Fibroblast of skin of scalp (primary cell): ENCODE results near the gene NPVF. TPM values are rescaled to one million over a fixed set of nuclear protein-coding genes. Genes with fewer than 3 reads are reported as not detected.
A peak's percentile ranks its signal among the peaks of the same experiment; 100 is the strongest.

Experiments used
- DNase-seq: peaks from one replicate; pipeline ENCODE4 v3.0.0-alpha.2; 2013
- polyA plus RNA-seq, 2 experiments: library from polyadenylated mRNA; unstranded; fragments of 120-200 nt; gene quantifications; one replicate each; pipeline ENCODE4 v1.2.1, GENCODE V29; 2013; ENCODE audit not compliant: insufficient read length in 2 of 2

NPVF gene, protein sequence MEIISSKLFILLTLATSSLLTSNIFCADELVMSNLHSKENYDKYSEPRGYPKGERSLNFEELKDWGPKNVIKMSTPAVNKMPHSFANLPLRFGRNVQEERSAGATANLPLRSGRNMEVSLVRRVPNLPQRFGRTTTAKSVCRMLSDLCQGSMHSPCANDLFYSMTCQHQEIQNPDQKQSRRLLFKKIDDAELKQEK
- polyA plus RNA-seq (2013, experiment 1 of 2; ENCODE audit: insufficient read length), result not detected
- polyA plus RNA-seq (2013, experiment 2 of 2; ENCODE audit: insufficient read length), result not detected

DNA sequence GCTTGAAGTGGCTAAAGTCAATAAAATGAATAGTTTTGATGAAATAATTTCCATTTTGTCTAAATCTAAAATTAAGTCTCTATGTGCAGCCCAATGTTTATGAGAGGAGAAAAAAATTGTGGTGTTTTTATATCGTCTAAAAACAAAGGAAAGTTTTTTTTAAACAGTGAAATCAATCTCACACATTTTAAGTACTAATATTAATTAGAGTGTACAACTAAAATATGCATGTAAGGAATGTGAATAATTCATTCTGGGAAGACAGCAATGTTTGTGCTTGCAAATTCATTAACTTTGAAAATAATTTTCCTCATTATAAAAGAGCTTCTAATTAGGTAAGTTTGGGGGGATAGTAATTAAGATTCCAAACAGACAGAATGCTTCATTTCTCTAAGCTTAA lies at the start of gene NPVF:
Gene NPVF (minus strand): TSS at position 101 of the 400 bp plus-strand sequence. CDS start 47 bp downstream, at position 54.
- DNase-seq, result no peak

- DNase-seq, result no peak
Measured at GRCh38 chr7:25272265-25272664, 44.0 kb upstream of the NPVF start.

GRCh38 chr7:25263337-25263736 lies 35.1 kb upstream of the NPVF start:
- no peak for DNase-seq

DNA sequence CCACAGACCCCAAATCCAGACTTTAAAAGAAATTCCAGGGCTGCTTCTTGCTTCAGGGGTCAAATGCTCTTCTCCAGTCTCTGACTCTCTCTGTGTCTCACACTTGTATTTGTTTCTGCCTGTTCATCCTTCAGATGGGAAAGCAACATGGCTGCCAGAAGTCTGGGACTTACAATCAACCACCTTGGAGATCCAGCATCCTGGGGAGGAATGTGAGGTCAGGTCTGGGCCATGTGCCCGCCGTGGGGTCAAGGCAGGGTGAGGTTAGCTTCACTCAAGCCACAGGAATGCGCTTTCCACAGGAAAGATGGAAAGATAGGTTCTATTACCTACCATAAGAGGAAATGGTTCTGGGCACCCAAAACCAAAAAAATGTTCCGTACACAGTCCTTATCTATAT lies 34.3 kb upstream of the NPVF start:
- peak; percentile 43 for DNase-seq

DNA sequence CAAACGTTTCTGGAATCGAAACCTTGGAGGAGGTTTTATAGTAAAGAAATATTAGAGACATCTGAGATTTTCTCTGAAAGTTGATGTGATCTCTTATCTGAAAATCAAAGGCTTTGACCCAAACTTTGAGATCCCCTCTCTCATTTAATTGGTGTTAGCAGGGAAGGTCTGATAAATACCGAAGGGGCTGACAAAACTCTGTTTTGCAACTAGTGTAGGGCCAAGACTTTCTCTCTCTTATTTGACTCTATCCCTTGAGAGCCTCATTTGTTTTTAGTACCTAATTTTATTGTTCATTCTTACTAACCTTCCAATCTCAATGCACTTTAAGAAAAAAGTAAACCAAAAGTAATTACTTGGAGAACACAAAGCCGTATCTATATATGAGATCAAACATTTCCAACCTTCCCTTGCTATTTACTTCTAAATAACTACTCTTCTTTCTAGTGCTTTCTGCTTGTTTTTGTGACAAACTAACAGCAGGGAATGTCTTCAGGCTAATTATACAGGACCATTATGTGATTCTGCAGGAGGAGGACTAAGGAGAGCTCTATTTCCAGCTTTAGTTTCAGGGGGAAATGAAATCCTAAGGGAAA lies 33.4 kb upstream of the NPVF start:
- DNase-seq, result no peak

GRCh38 chr7:25260862-25261494 lies 32.7 kb upstream of the NPVF start:
- peak; percentile 58 for DNase-seq

GRCh38 chr7:25259487-25260243 lies 31.4 kb upstream of the NPVF start:
- DNase-seq, result peak; percentile 81

DNA sequence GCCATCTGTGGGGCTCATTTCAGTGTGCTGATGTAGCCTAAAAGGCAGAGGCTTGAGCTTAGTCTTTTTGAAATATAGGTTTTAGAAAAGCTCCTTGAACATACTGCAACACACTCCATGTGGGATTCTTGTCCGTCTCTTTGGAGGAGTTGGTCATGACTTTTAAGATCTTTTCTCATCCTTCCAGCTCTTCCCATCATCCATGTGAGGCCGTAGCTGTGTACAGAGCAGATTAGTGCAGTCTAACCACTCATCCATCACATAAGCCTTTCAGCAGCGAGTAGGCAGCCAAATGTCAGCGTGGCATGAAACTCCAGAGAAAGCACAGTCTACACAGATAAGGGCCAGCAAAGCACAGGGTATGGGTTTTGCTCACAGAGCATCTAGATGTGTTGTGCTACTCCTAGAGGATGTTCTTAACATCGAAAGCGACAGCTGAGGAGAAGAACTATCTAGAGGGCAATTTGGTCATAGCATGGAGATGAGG lies 28.1 kb upstream of the NPVF start:
- DNase-seq, result no peak

DNA sequence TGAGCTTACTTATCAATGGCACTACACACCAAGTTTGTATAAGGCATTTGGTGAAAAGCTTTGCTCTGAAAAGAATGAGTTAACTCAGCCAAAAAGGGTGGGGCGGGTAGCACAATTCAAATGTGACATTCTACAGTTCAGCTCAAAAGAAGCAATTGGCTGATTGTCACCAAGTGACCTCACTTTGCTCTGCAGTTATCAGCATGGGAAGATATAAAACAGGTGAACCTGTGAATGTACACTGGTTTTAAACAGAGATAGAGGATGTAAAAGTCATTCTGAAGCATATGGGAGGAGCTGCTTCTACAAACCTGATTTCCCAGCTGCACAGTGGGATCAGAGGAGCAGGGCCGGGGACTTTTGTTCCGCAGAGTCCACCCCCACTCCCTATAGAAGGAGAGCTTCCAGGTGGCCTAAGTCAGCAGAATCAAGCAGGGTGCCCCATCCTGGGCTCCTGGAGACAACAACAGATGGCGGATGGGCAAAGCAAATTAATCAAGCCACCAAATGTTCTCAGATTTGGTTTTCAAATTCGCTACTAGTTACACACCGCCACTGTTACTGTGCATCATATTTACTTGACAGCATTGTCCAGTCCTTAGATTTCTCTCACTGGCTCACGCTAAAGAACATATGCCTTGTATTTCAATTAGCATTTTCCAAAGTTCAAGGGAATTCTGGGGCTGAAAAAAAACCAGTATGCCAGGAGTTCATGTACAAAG lies 27.5 kb upstream of the NPVF start:
- DNase-seq, result no peak

DNA sequence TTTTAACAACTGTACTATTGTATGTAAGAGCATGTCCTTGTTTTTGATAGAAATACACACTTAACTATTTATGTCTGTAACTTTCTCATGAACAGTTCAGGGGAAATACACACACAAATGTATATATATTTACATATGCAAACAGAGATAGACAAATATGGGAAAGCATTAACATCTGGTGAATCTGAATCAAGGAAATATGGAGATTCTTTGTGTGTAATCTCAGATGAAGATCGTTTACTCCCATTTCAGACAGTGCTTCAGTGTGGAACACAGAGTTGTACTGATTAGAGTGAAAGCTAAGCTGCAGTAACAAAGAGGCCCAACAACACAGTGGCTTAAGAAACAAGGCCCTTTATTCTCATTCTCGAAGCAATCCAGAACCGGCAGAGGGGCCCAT lies 26.3 kb upstream of the NPVF start:
- no peak for DNase-seq

DNA sequence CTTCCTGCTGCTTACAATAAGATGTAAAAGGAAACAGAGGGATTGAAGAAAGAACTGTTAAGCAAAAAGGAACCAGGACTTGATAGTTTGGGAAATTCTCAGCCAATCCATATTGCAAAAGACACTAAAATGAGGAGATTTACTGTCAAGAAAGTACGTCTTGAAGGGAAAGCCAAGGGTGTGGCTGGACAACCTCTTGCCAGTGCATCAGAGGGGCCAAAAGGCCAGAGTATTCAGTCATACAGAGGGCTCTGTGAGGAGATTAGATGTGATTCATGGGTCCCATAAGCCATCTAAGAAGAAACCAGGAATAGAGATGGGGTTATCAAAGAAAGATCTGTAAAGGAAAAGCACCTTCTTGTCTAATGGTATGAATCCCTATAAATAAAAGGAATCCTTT lies 25.4 kb upstream of the NPVF start:
- DNase-seq, result no peak

DNA sequence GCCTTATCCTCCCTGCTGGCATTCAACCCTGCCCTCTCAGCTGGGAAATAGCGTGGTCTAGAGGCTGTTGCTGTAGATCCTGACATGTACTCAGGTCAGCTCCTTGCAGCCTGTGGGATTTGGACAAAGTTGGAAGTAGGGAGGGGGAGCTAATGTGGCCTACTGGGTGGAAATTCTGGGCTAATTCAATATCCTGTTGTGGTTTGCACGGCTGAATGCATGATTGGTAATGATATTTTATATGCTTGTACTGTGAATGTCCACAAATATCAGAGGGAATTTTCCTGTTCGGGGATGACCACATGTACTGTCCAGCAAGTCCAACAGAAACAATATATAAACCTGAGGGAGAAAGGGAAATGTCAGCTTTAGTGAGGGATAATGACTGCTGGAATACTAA lies 22.1 kb upstream of the NPVF start:
- DNase-seq, result no peak

DNA sequence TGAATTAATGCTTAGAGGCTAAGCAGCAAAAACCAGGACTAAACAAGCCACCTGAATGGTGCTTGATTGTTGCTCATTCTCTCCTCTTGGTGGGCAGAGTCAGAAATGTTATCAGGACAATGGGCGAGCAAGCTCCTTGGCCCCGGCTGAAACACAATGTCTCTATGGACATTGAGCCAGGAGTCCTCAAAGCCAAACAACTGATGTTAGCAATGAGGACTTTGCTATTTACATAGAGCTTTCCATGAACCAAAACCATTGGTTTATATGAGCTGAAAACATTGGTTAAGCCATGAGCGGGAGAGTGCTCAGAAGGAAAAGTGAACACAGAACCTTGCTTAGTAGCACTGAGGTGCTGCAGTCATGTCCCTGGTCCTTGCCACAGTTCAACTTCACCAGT lies 21.5 kb upstream of the NPVF start:
- no peak for DNase-seq

- no peak for DNase-seq
Measured at GRCh38 chr7:25246306-25246705, 18.0 kb upstream of the NPVF start.

- DNase-seq, result peak; percentile 52
Measured at GRCh38 chr7:25244254-25245033, 16.2 kb upstream of the NPVF start.

DNA sequence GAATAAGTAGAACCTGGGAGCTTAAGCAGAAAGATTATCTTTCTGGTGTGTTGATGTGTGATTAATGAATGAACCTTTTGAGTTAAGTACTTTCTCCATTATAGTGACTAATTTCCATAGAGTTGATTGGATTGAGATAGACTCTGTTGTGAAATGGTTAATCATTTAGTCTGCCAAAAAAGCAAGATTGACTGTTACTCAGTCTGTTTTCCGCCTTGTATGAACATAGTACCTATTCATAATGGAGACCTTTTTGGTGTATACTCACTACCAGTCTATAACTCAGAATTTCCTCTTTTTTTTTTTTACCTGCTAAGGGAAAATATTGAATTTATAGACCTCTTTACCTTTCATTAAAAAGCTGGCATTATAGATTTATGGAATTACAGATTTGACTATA lies 14.4 kb upstream of the NPVF start:
- no peak for DNase-seq

DNA sequence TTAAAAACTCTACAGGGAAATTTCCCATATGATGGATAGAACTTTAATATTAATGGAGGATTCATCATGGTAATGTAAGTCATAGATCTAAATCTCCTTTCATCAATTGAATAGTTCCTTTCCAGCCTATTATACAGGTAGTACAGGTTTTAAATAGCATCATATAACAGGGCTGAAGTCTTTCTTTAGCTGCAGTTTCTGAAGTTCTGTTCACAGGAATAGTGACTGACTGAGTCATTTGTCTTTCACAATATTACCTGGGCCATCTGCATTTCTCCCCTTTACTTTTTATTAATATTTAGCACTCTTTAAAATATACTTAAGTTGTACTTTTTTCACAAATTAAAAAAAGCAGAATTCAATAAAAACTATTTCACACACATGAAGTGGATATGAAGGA lies 12.6 kb upstream of the NPVF start:
- no peak for DNase-seq

DNA sequence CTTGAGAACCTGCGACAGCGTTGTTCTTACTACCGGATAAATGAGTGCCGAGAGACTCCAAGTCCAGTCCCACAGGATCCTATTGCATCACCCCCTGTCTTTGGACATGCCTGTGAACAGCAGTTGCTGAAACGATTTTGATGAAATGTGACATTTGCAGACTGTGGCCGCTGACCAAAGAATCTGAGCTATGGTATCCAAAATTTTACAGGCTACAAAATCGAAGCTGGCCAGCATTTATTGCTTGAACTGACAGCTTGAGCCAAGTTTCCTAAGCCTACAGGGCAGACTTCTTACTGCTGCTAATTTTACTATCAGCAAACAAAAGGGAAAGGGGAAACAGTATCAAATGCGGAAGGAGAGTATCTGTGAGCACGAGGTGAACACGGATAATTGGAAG lies 12.1 kb upstream of the NPVF start:
- no peak for DNase-seq

- DNase-seq, result no peak
Measured at GRCh38 chr7:25239888-25240287, 11.6 kb upstream of the NPVF start.

DNA sequence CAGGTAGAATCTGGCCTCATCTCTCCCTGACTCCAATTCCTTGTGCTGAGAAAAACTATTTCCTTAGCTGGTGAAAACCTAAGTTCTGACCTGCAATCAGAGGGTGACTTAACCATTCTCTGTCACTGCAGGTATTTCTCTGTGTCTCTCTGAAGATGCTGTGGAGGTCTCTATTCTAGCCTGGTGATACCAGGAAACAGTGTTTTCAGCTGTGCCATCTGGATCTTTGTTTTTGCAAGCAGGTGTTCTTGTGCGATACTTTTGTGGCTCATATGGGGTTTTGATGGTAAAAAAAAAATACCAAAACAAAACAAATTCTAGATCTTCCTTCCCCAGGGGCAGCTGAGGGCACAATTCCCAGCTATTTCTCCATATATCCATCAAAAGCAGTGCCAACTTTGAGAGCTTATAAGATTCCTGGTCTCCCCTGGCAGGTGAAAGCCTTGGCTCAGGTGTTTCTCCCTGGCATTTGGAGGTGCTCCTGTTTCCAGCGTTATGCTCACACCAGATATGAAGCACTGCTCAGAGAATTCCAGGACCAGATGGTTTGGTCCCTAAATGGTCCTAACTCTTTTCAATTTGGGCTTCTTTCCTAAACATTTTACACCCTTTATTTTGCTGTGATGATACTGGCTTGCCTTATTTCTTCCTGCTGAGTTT lies 9.9 kb upstream of the NPVF start:
- DNase-seq, result no peak

DNA sequence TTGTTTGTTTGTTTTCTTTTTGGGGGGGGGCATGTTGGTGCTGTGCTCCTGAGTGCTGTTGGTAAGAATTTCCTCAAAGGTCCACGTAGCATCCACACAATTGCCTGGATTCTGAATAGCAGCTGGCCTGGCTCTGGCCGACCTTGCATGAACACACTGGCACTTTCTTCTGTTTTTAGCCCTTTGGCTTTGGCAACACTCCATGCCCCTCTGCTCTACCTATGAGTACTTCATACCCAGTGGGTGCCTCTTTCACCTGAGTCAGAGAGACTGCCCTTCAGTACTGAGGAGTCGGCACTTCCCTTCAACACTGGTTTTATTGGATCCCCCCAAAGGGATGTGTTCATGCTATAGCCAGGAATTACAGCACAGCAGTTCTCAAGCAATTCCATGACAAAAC lies 7.2 kb upstream of the NPVF start:
- DNase-seq, result no peak
